Measurements from ENCODE around the gene TADA1.
A peak's percentile ranks its signal among the peaks of the same experiment; 100 is the strongest.
"Not testable (repeated sequence)": the region's sequence is repeated elsewhere in the genome, so short reads cannot be mapped to it uniquely, and the experiment has no call there.

The TADA1 gene

GRCh38 chr1:166889776-166890175 is 13.7 kb upstream of the TADA1 start:
- no peak for DNase-seq

- no peak for DNase-seq
Measured at GRCh38 chr1:166888373-166889111, 12.5 kb upstream of the TADA1 start.

GRCh38 chr1:166884971-166885370 is 8.9 kb upstream of the TADA1 start:
- DNase-seq = no peak

GRCh38 chr1:166884040-166884642 is 8.1 kb upstream of the TADA1 start:
- peak; percentile 73 for DNase-seq

GRCh38 chr1:166882893-166883292 is 6.8 kb upstream of the TADA1 start:
- DNase-seq = no peak

GRCh38 chr1:166878173-166878917 is 2.3 kb upstream of the TADA1 start:
- not testable (repeated sequence) for DNase-seq

GRCh38 chr1:166876540-166876838 is 425 bp upstream of the TADA1 start:
- no peak for DNase-seq

GRCh38 chr1:166875302-166875733 is 746 bp downstream of the TADA1 start:
- DNase-seq = no peak

- no peak for DNase-seq
Measured at GRCh38 chr1:166874464-166874863, 1.6 kb downstream of the TADA1 start.

GRCh38 chr1:166870584-166870983 is 5.5 kb downstream of the TADA1 start:
- no peak for DNase-seq

- DNase-seq = no peak
Measured at GRCh38 chr1:166869318-166870099, 6.6 kb downstream of the TADA1 start.

GRCh38 chr1:166868639-166869038 is 7.4 kb downstream of the TADA1 start:
- DNase-seq = no peak

- DNase-seq = no peak
Measured at GRCh38 chr1:166865926-166866325, 10.1 kb downstream of the TADA1 start.

GRCh38 chr1:166859597-166859996 is 16.5 kb downstream of the TADA1 start:
- DNase-seq = no peak

- no peak for DNase-seq
Measured at GRCh38 chr1:166858726-166859419, 17.2 kb downstream of the TADA1 start.

GRCh38 chr1:166857995-166858394 is 18.1 kb downstream of the TADA1 start:
- no peak for DNase-seq

GRCh38 chr1:166855558-166855957 is 20.5 kb downstream of the TADA1 start:
- DNase-seq = no peak

- DNase-seq = no peak
Measured at GRCh38 chr1:166852918-166853317, 23.1 kb downstream of the TADA1 start.

GRCh38 chr1:166849135-166849534 is 26.9 kb downstream of the TADA1 start:
- no peak for DNase-seq

- no peak for DNase-seq
Measured at GRCh38 chr1:166848193-166848592, 27.9 kb downstream of the TADA1 start.

GRCh38 chr1:166844791-166845190 is 31.3 kb downstream of the TADA1 start:
- DNase-seq = no peak

- DNase-seq = no peak
Measured at GRCh38 chr1:166843769-166844596, 32.1 kb downstream of the TADA1 start.

Measured in femur (tissue), 1 donor.